OCI-LY7 (cell line): ENCODE data around the gene EXT2. TPM values are rescaled to one million over a fixed set of nuclear protein-coding genes. Genes with fewer than 3 reads are reported as not detected.
A peak's percentile ranks its signal among the peaks of the same experiment; 100 is the strongest.

ENCODE experiments used
- BruUV-seq: library from RNA; stranded (reverse); fragments of 400-500 nt; replicated peaks from 2 replicates; lab custom pipeline; 2021; lab: Mats Ljungman, UMichigan
- CTCF ChIA-PET: fragments of 300-600 bp; sonication (Branson Sonifier 250); formaldehyde crosslinking; loops from one replicate; lab custom pipeline; 2022; ENCODE audit warnings: antibody characterized with exemption; ENCODE audit not compliant: unreplicated experiment; lab: Charles Lee
- POLR2A ChIA-PET: fragments of 300-600 bp; sonication (Branson Sonifier 250); formaldehyde crosslinking; loops from one replicate; lab custom pipeline; 2022; ENCODE audit warnings: antibody characterized with exemption; lab: Charles Lee
- DNase-seq: peaks from one replicate; pipeline ENCODE4 v3.0.0-alpha.2; 2015; ENCODE audit warnings: low spot score
- H2AFZ ChIP-seq: fragments of 200-600 bp; sonication (generic), shearing (Covaris generic); 2 replicates; pipeline ENCODE4 v1.6.1; 2014; ENCODE audit warnings: mild to moderate bottlenecking, antibody characterized with exemption, low read length, moderate library complexity
- H3K27ac ChIP-seq: fragments of 200-600 bp; sonication (generic); 2 replicates; pipeline ENCODE4 v1.5.1; 2014; ENCODE audit warnings: mixed run types, low read depth, mild to moderate bottlenecking, moderate library complexity, low read length, inconsistent platforms; ENCODE audit not compliant: poor library complexity, severe bottlenecking
- H3K36me3 ChIP-seq: fragments of 200-600 bp; sonication (generic); 2 replicates; pipeline ENCODE4 v1.6.1; 2014; ENCODE audit warnings: mild to moderate bottlenecking, antibody characterized with exemption, low read length, moderate library complexity, mixed read lengths; ENCODE audit not compliant: insufficient read depth
- H3K4me1 ChIP-seq: fragments of 200-600 bp; sonication (generic); 2 replicates; pipeline ENCODE4 v1.5.1; 2014; ENCODE audit warnings: mild to moderate bottlenecking, low read length; ENCODE audit not compliant: insufficient read depth, poor library complexity, severe bottlenecking
- H3K4me2 ChIP-seq: fragments of 200-600 bp; sonication (generic); 2 replicates; pipeline ENCODE4 v1.6.1; 2014; ENCODE audit warnings: mild to moderate bottlenecking, low read length
- H3K4me3 ChIP-seq: fragments of 200-600 bp; sonication (generic); 2 replicates; pipeline ENCODE4 v1.5.1; 2014; ENCODE audit warnings: mild to moderate bottlenecking, low read depth, low read length; ENCODE audit not compliant: poor library complexity, severe bottlenecking
- H3K79me2 ChIP-seq: fragments of 200-600 bp; sonication (generic); 2 replicates; pipeline ENCODE4 v1.6.1; 2016; ENCODE audit warnings: low read depth, mild to moderate bottlenecking, low read length, moderate library complexity, mixed read lengths; ENCODE audit not compliant: insufficient read depth
- H3K9me2 ChIP-seq: fragments of 200-600 bp; sonication (generic); 2 replicates; pipeline ENCODE4 v1.6.1; 2016; ENCODE audit warnings: mild to moderate bottlenecking, low read length, mixed read lengths; ENCODE audit not compliant: insufficient read depth
- H3K9me3 ChIP-seq: fragments of 200-600 bp; sonication (generic); 2 replicates; pipeline ENCODE4 v1.6.1; 2014; ENCODE audit warnings: mild to moderate bottlenecking, mixed run types, low read length, mixed read lengths
- H4K20me1 ChIP-seq: fragments of 200-600 bp; sonication (generic); 2 replicates; pipeline ENCODE4 v1.6.1; 2014; ENCODE audit warnings: mild to moderate bottlenecking, antibody characterized with exemption, low read length, moderate library complexity, mixed read lengths; ENCODE audit not compliant: insufficient read depth
- CTCF ChIP-seq: fragments of 200-600 bp; sonication (generic); conservative IDR thresholded peaks from 2 replicates; pipeline ENCODE4 v1.5.1; 2014; ENCODE audit warnings: mild to moderate bottlenecking, antibody characterized with exemption, low read length, moderate library complexity, mixed read lengths
- EZH2phosphoT487 ChIP-seq: fragments of 200-600 bp; sonication (generic); IDR thresholded peaks from 2 replicates; pipeline ENCODE4 v1.6.1; 2018; ENCODE audit warnings: low read depth, borderline replicate concordance, mild to moderate bottlenecking, mixed run types, antibody characterized with exemption, low read length, moderate library complexity, mixed read lengths
- intact Hi-C: fragments of 100-400 bp; cut with micrococcal nuclease; formaldehyde crosslinking; loops from one replicate; pipeline ENCODE4 v1.10.0; 2022; ENCODE audit not compliant: unreplicated experiment
- total RNA-seq, 2 experiments: library from RNA; depleted of rRNA in 1 of 2; stranded (reverse); fragments of >200 nt in 1 of 2; shearing (Covaris generic) in 1 of 2; gene quantifications; 2 replicates each; pipeline ENCODE4 v1.2.3, GENCODE V29; 2014 to 2022

EXT2 gene
- total RNA-seq, 2 experiments from 2014 or later: 22.3 to 31.8 TPM

- Histone ChIP-seq H4K20me1 (no peaks in the 10 kb centered on the region), H3K4me3 (no peak overlapping the region), H2AFZ (no peak overlapping the region), H3K79me2 (no peaks in the 10 kb centered on the region), H3K9me3 (0 out of 2 replicates have a peak, but pooled peaks cover 4% of the 10 kb centered on the region), H3K4me1 (no peaks in the 10 kb centered on the region), H3K9me2 (no peaks in the 10 kb centered on the region), H3K36me3 (no peaks in the 10 kb centered on the region), H3K27ac (no peak overlapping the region), H3K4me2 (no peak overlapping the region)
- intact Hi-C loops: no loop called here
- no peak for TF ChIP-seq CTCF
- no peak for TF ChIP-seq EZH2phosphoT487
- DNase-seq: no peak
- ChIA-PET POLR2A (interaction anchor here (0.8 kb wide), 1 partner anchor 32 kb away, joined by 4 read pairs; no protein-coding TSS in a partner anchor), CTCF (no interaction called here)
- no TSS peak for BruUV-seq
These were observed 116.7 kb downstream of the EXT2 start for GRCh38 chr11:44212128-44212527.

GRCh38 chr11:44213148-44213547 lies 117.7 kb downstream of the EXT2 start:
- 0 out of 2 replicates have a peak, but pooled peaks cover 4% of the 10 kb centered on the region for H3K9me3 ChIP-seq
- no peaks in the 10 kb centered on the region for H3K79me2 ChIP-seq

More at GRCh38 chr11:44213148-44213547, 117.7 kb downstream of the EXT2 start:
- BruUV-seq: TSS peak; percentile 29
- H3K4me2 ChIP-seq: no peak overlapping the region
- no peaks in the 10 kb centered on the region for H4K20me1 ChIP-seq
- no peaks in the 10 kb centered on the region for H3K9me2 ChIP-seq
- no peaks in the 10 kb centered on the region for H3K4me1 ChIP-seq
- TF ChIP-seq CTCF (no peak), EZH2phosphoT487 (no peak)
- CTCF ChIA-PET: no interaction called here
- POLR2A ChIA-PET: interaction anchor here (1.1 kb wide), 1 partner anchor 23 kb away, joined by 3 read pairs; no protein-coding TSS in a partner anchor
- H3K36me3 ChIP-seq: no peaks in the 10 kb centered on the region
- H3K27ac ChIP-seq: no peak overlapping the region
- no peak overlapping the region for H3K4me3 ChIP-seq
- intact Hi-C loops: no loop called here
- no peak for DNase-seq
- H2AFZ ChIP-seq: no peak overlapping the region
